HCT116 (cell line): Measurements from ENCODE around the gene MTUS2. TPM values are rescaled to one million over a fixed set of nuclear protein-coding genes. Genes with fewer than 3 reads are reported as not detected.

ENCODE experiments used
- ATAC-seq: fragments of 200-7000 bp; cut with Tn5 transposase; 2 replicates; pipeline ENCODE4 v1.9.1; 2020; ENCODE audit warnings: mild to moderate bottlenecking, moderate library complexity
- BruUV-seq: library from RNA; stranded (reverse); fragments of 400-500 nt; replicated peaks from 2 replicates; lab custom pipeline; 2021; lab: Mats Ljungman, UMichigan
- CTCF ChIA-PET: fragments of 300-600 bp; sonication (Branson Sonifier 250); formaldehyde crosslinking; loops from one replicate; lab custom pipeline; 2021; ENCODE audit warnings: antibody characterized with exemption; lab: Charles Lee
- POLR2A ChIA-PET: fragments of 300-600, 350-600 bp; sonication (Branson Sonifier 250); formaldehyde crosslinking; loops from one replicate; lab custom pipeline; 2021; ENCODE audit warnings: antibody characterized with exemption; lab: Charles Lee
- RAD21 ChIA-PET, 2 experiments: fragments of 300-600 bp; sonication (Branson Sonifier 250); formaldehyde crosslinking; loops; one replicate each; lab custom pipeline; 2023; ENCODE audit warnings: low total read pairs in 2 of 2; ENCODE audit not compliant: uncharacterized antibody in 2 of 2, unreplicated experiment in 2 of 2, low non-redundant PET in 1 of 2; lab: Charles Lee
- DNase-seq: peaks from one replicate; pipeline ENCODE4 v3.0.0-alpha.2; 2010; ENCODE audit warnings: low read depth, low spot score
- H2AFZ ChIP-seq: fragments of 200-600 bp; shearing (Covaris generic), sonication (generic); 2 replicates; pipeline ENCODE4 v1.6.1; 2017; ENCODE audit warnings: low read depth, mixed run types, mixed read lengths, antibody characterized with exemption, low read length; ENCODE audit not compliant: poor library complexity, severe bottlenecking
- H3K27ac ChIP-seq: 2 replicates; pipeline ENCODE4 v1.5.1; 2012; ENCODE audit warnings: low read depth, low read length
- H3K27me3 ChIP-seq: fragments of 200-600 bp; sonication (generic); 2 replicates; pipeline ENCODE4 v1.6.1; 2016; ENCODE audit warnings: mixed run types, low read length, mixed read lengths; ENCODE audit not compliant: insufficient read depth
- H3K36me3 ChIP-seq, 2 experiments: fragments of 200-500 bp in 1 of 2; fragments of 200-600 bp in 1 of 2; sonication (Bioruptor generic) in 1 of 2; sonication (generic) in 1 of 2; 2 replicates each; pipeline versions ENCODE4 v1.5.1 to v1.6.1; 2014 to 2016; ENCODE audit warnings: low read length in 2 of 2, inconsistent platforms in 1 of 2, mixed read lengths in 1 of 2, mixed run types in 1 of 2; ENCODE audit not compliant: insufficient read depth in 2 of 2, control insufficient read depth in 1 of 2
- H3K4me1 ChIP-seq, 2 experiments: fragments of 200-600 bp in 1 of 2; sonication (generic) in 1 of 2; 2 replicates each; pipeline versions ENCODE4 v1.5.1 to v1.6.1; 2012 to 2017; ENCODE audit warnings: low read length in 2 of 2, inconsistent platforms in 1 of 2, mild to moderate bottlenecking in 1 of 2, mixed read lengths in 1 of 2, mixed run types in 1 of 2, moderate library complexity in 1 of 2; ENCODE audit not compliant: insufficient read depth in 2 of 2, control insufficient read depth in 1 of 2
- H3K4me2 ChIP-seq: fragments of 200-600 bp; sonication (generic); 2 replicates; pipeline ENCODE4 v1.6.1; 2017; ENCODE audit warnings: mixed run types, low read length, mixed read lengths
- H3K4me3 ChIP-seq, 2 experiments: fragments of 200-600 bp in 1 of 2; sonication (generic) in 1 of 2; replicated peaks in 1 of 2; 2 replicates each; pipeline ENCODE4 v1.5.1; 2011 to 2016; ENCODE audit warnings: low read length in 2 of 2, control low read depth in 1 of 2, low read depth in 1 of 2, mild to moderate bottlenecking in 1 of 2, mixed read lengths in 1 of 2, mixed run types in 1 of 2
- H3K79me2 ChIP-seq: fragments of 200-600 bp; sonication (generic); 2 replicates; pipeline ENCODE4 v1.6.1; 2017; ENCODE audit warnings: mild to moderate bottlenecking, mixed run types, low read length, moderate library complexity, mixed read lengths; ENCODE audit not compliant: insufficient read depth
- H3K9ac ChIP-seq: fragments of 200-600 bp; sonication (generic); 2 replicates; pipeline ENCODE4 v1.6.1; 2016; ENCODE audit warnings: low read length, mixed read lengths
- H3K9me2 ChIP-seq: fragments of 200-600 bp; sonication (generic), shearing (Covaris generic); 2 replicates; pipeline ENCODE4 v1.6.1; 2017; ENCODE audit warnings: mixed run types, mild to moderate bottlenecking, moderate library complexity; ENCODE audit not compliant: insufficient read depth
- H3K9me3 ChIP-seq, 2 experiments: fragments of 200-500 bp in 1 of 2; fragments of 200-600 bp in 1 of 2; sonication (Bioruptor generic) in 1 of 2; sonication (generic) in 1 of 2; 2 replicates each; pipeline ENCODE4 v1.6.1; 2014 to 2017; ENCODE audit warnings: low read length in 2 of 2, mixed read lengths in 2 of 2, inconsistent platforms in 1 of 2, low read depth in 1 of 2, mild to moderate bottlenecking in 1 of 2, mixed run types in 1 of 2, moderate library complexity in 1 of 2; ENCODE audit not compliant: control insufficient read depth in 1 of 2, insufficient read depth in 1 of 2
- H4K20me1 ChIP-seq: fragments of 200-600 bp; sonication (generic), shearing (Covaris generic); 2 replicates; pipeline ENCODE4 v1.6.1; 2017; ENCODE audit warnings: mixed run types, mild to moderate bottlenecking, moderate library complexity; ENCODE audit not compliant: insufficient read depth
- ATF3 ChIP-seq: IDR thresholded peaks from 2 replicates; pipeline ENCODE4 v1.6.1; 2012
- CBX3 ChIP-seq: IDR thresholded peaks from 2 replicates; pipeline ENCODE4 v1.6.1; 2012; ENCODE audit warnings: low read depth
- CEBPB ChIP-seq: IDR thresholded peaks from 2 replicates; pipeline ENCODE4 v1.6.1; 2012; ENCODE audit warnings: low read depth
- EGR1 ChIP-seq: IDR thresholded peaks from 2 replicates; pipeline ENCODE4 v1.6.1; 2012; ENCODE audit warnings: low read depth
- EZH2phosphoT487 ChIP-seq: fragments of 200-600 bp; IDR thresholded peaks from 2 replicates; pipeline ENCODE4 v1.6.1; 2018; ENCODE audit warnings: antibody characterized with exemption, borderline replicate concordance
- FOSL1 ChIP-seq: IDR thresholded peaks from 2 replicates; pipeline ENCODE4 v1.6.1; 2012; ENCODE audit warnings: low read depth
- MAX ChIP-seq: IDR thresholded peaks from 2 replicates; pipeline ENCODE4 v1.6.1; 2012
- POLR2AphosphoS5 ChIP-seq: IDR thresholded peaks from 2 replicates; pipeline ENCODE4 v1.6.1; 2011; ENCODE audit warnings: mild to moderate bottlenecking, low read depth, low read length, moderate library complexity
- SP1 ChIP-seq: IDR thresholded peaks from 2 replicates; pipeline ENCODE4 v1.6.1; 2012; ENCODE audit warnings: low read depth
- SRF ChIP-seq: IDR thresholded peaks from 2 replicates; pipeline ENCODE4 v1.6.1; 2012; ENCODE audit warnings: low read depth
- YY1 ChIP-seq: IDR thresholded peaks from 2 replicates; pipeline ENCODE4 v1.6.1; 2011; ENCODE audit warnings: low read length, low read depth, moderate library complexity, mild to moderate bottlenecking; ENCODE audit not compliant: insufficient replicate concordance; ENCODE audit errors: extremely low read depth
- ZFX ChIP-seq: fragments of 450-650 bp; IDR thresholded peaks from 2 replicates; pipeline ENCODE4 v1.6.1; 2017
- intact Hi-C: fragments of 100-400 bp; cut with micrococcal nuclease; formaldehyde crosslinking; loops from 2 replicates; pipeline ENCODE4 v1.10.0; 2022
- total RNA-seq: library from RNA; stranded (reverse); gene quantifications from one replicate; pipeline ENCODE4 v1.2.1, GENCODE V29; 2021; ENCODE audit not compliant: unreplicated experiment

The MTUS2 gene
- total RNA-seq, 1 experiment from 2014 or later, result 0.02 TPM

- intact Hi-C loops, result no loop called here
- BruUV-seq, result no TSS peak
- no peaks in the 10 kb centered on the region for H3K9me3 ChIP-seq
- H3K79me2 ChIP-seq, result no peaks in the 10 kb centered on the region
- H4K20me1 ChIP-seq, result no peaks in the 10 kb centered on the region; the same call in 1 of the 2 replicates
- no peak overlapping the region for H3K27ac ChIP-seq
- CTCF ChIA-PET, result no interaction called here
- 0 out of 2 replicates have a peak, but pooled peaks cover 8% of the 10 kb centered on the region for H3K27me3 ChIP-seq
- no peak for ATAC-seq
- no peaks in the 10 kb centered on the region for H3K36me3 ChIP-seq
- no peak overlapping the region for H3K4me2 ChIP-seq
- H3K9ac ChIP-seq, result no peak overlapping the region
- POLR2A ChIA-PET, result no interaction called here
- no peaks in the 10 kb centered on the region for H3K9me2 ChIP-seq
- H3K4me1 ChIP-seq, result no peaks in the 10 kb centered on the region
- RAD21 ChIA-PET, result no interaction called here
- DNase-seq, result no peak
- TF ChIP-seq CBX3 (no peak), YY1 (no peak), FOSL1 (no peak), SRF (no peak), CEBPB (no peak), EGR1 (no peak), MAX (no peak), POLR2AphosphoS5 (no peak)
- no peak overlapping the region for H2AFZ ChIP-seq
- no peak overlapping the region for H3K4me3 ChIP-seq
Measured at GRCh38 chr13:28954810-28955209, 134.7 kb downstream of the MTUS2 start.

GRCh38 chr13:28955264-28955966 is 135.3 kb downstream of the MTUS2 start:
- H3K9me3 ChIP-seq, result no peaks in the 10 kb centered on the region
- H3K79me2 ChIP-seq, result no peaks in the 10 kb centered on the region
- ChIA-PET RAD21 (no interaction called here), POLR2A (no interaction called here), CTCF (no interaction called here)
- H3K9ac ChIP-seq, result no peak overlapping the region
- no peaks in the 10 kb centered on the region for H3K36me3 ChIP-seq
- H3K4me1 ChIP-seq, result no peaks in the 10 kb centered on the region
- no peak overlapping the region for H2AFZ ChIP-seq
- BruUV-seq, result no TSS peak
- H3K27me3 ChIP-seq, result peaks cover 6% of the 10 kb centered on the region; the same call in 1 of the 2 replicates
- DNase-seq (no peak), ATAC-seq (no peak)
- no peak overlapping the region for H3K4me2 ChIP-seq
- H3K27ac ChIP-seq, result no peak overlapping the region
- intact Hi-C loops, result no loop called here
- H4K20me1 ChIP-seq, result no peaks in the 10 kb centered on the region; the same call in 1 of the 2 replicates
- H3K4me3 ChIP-seq, result no peak overlapping the region
- H3K9me2 ChIP-seq, result no peaks in the 10 kb centered on the region
- TF ChIP-seq YY1, result no peak
- no peak for TF ChIP-seq FOSL1
- no peak for TF ChIP-seq MAX
- TF ChIP-seq ATF3, result no peak
- no peak for TF ChIP-seq EZH2phosphoT487
- TF ChIP-seq CBX3, result no peak
- no peak for TF ChIP-seq ZFX
- TF ChIP-seq SP1, result no peak
